Erythroblast (primary cell): ENCODE data around the gene TM4SF18.

Experiments used
- GATA1 ChIP-seq: IDR thresholded peaks from 2 replicates; pipeline ENCODE4 v1.6.1; 2011; ENCODE audit warnings: low read depth, mild to moderate bottlenecking, control low read depth, low read length, moderate library complexity
- POLR2A ChIP-seq: IDR thresholded peaks from 2 replicates; pipeline ENCODE4 v1.6.1; 2011; ENCODE audit warnings: mild to moderate bottlenecking, low read length

- no peak for TF ChIP-seq GATA1
- no peak for TF ChIP-seq POLR2A
These were observed 36.5 kb downstream of the TM4SF18 start for GRCh38 chr3:149296972-149297371.
